MCF 10A (cell line): ENCODE results near the gene SUCLG2. TPM values are rescaled to one million over a fixed set of nuclear protein-coding genes. Genes with fewer than 3 reads are reported as not detected.

Experiments used
- BruUV-seq: library from RNA; stranded (reverse); fragments of 400-500 nt; replicated peaks from 2 replicates; lab custom pipeline; 2021; lab: Mats Ljungman, UMichigan
- CTCF ChIA-PET: fragments of 300-600 bp; sonication (Branson Sonifier 250); formaldehyde crosslinking; extraction: SDS; loops from one replicate; lab custom pipeline; 2021; ENCODE audit warnings: antibody characterized with exemption, inconsistent platforms; lab: Yijun Ruan, JAX
- POLR2A ChIA-PET: fragments of 300-600, 350-650 bp; sonication (Branson Sonifier 250); formaldehyde crosslinking; extraction: SDS; loops from one replicate; lab custom pipeline; 2020; ENCODE audit warnings: antibody characterized with exemption, inconsistent platforms; lab: Yijun Ruan, JAX
- DNase-seq: peaks from one replicate; pipeline ENCODE4 v3.0.0-alpha.2; 2018; ENCODE audit not compliant: unreplicated experiment
- H3K27ac Mint-ChIP-seq: one replicate; pipeline ENCODE4 v1.8.0; 2022; ENCODE audit warnings: mild to moderate bottlenecking, low read depth, mixed read lengths; ENCODE audit not compliant: unreplicated experiment
- H3K27me3 Mint-ChIP-seq: one replicate; pipeline ENCODE4 v1.8.0; 2022; ENCODE audit warnings: mixed read lengths; ENCODE audit not compliant: insufficient read depth, unreplicated experiment
- H3K36me3 Mint-ChIP-seq: one replicate; pipeline ENCODE4 v1.8.0; 2022; ENCODE audit warnings: mild to moderate bottlenecking, moderate library complexity, mixed read lengths; ENCODE audit not compliant: insufficient read depth, unreplicated experiment
- H3K4me1 Mint-ChIP-seq: one replicate; pipeline ENCODE4 v1.8.0; 2022; ENCODE audit warnings: mixed read lengths; ENCODE audit not compliant: insufficient read depth, unreplicated experiment
- H3K4me3 Mint-ChIP-seq: one replicate; pipeline ENCODE4 v1.8.0; 2022; ENCODE audit warnings: mild to moderate bottlenecking, moderate library complexity, mixed read lengths; ENCODE audit not compliant: unreplicated experiment
- H3K9me3 Mint-ChIP-seq: one replicate; pipeline ENCODE4 v1.8.0; 2022; ENCODE audit warnings: mixed read lengths; ENCODE audit not compliant: unreplicated experiment
- CTCF ChIP-seq: fragments of 200-600 bp; IDR thresholded peaks from one replicate; pipeline ENCODE4 v1.8.0; 2022; ENCODE audit warnings: antibody characterized with exemption, mild to moderate bottlenecking; ENCODE audit not compliant: unreplicated experiment
- intact Hi-C: fragments of 100-400 bp; cut with micrococcal nuclease; formaldehyde crosslinking; loops from 2 replicates; pipeline ENCODE4 v1.14.1; 2022
- total RNA-seq: library from RNA; stranded (reverse); gene quantifications from 2 replicates; pipeline ENCODE4 v1.2.3, GENCODE V29; 2022

The SUCLG2 gene
- total RNA-seq, 1 experiment from 2014 or later = 55.6 TPM

- Mint-ChIP-seq H3K27me3 (no peaks in the 10 kb centered on the region), H3K4me3 (no peak overlapping the region), H3K27ac (no peak overlapping the region), H3K4me1 (no peaks in the 10 kb centered on the region), H3K9me3 (peaks cover 7% of the 10 kb centered on the region), H3K36me3 (no peaks in the 10 kb centered on the region)
- TF ChIP-seq CTCF = no peak
- intact Hi-C loops = no loop called here
- POLR2A ChIA-PET = no interaction called here
- CTCF ChIA-PET = interaction anchor here (0.5 kb wide), 1 partner anchor 47 kb away, joined by 3 read pairs; no protein-coding TSS in a partner anchor
- no TSS peak for BruUV-seq
- no peak for DNase-seq
Observed at GRCh38 chr3:67688231-67688630, 33.8 kb upstream of the SUCLG2 start.

GRCh38 chr3:67686069-67686468 is 31.7 kb upstream of the SUCLG2 start:
- H3K36me3 Mint-ChIP-seq = no peaks in the 10 kb centered on the region
- intact Hi-C loops = no loop called here
- H3K9me3 Mint-ChIP-seq = peaks cover 7% of the 10 kb centered on the region
- H3K27me3 Mint-ChIP-seq = no peaks in the 10 kb centered on the region
- CTCF ChIA-PET = no interaction called here
- no TSS peak for BruUV-seq
- no peaks in the 10 kb centered on the region for H3K4me1 Mint-ChIP-seq
- no peak overlapping the region for H3K4me3 Mint-ChIP-seq
- no peak for DNase-seq
- POLR2A ChIA-PET = no interaction called here
- no peak for TF ChIP-seq CTCF
- H3K27ac Mint-ChIP-seq = no peak overlapping the region

- intact Hi-C loops = no loop called here
- ChIA-PET POLR2A (no interaction called here), CTCF (no interaction called here)
- Mint-ChIP-seq H3K27me3 (no peaks in the 10 kb centered on the region), H3K36me3 (no peaks in the 10 kb centered on the region), H3K4me1 (no peaks in the 10 kb centered on the region), H3K4me3 (no peak overlapping the region), H3K9me3 (peaks cover 1% of the 10 kb centered on the region), H3K27ac (no peak overlapping the region)
- no peak for DNase-seq
- TF ChIP-seq CTCF = no peak
- BruUV-seq = no TSS peak
Observed at GRCh38 chr3:67685499-67685898, 31.1 kb upstream of the SUCLG2 start.

- BruUV-seq = no TSS peak
Observed at GRCh38 chr3:67684211-67684610, 29.8 kb upstream of the SUCLG2 start.

More at GRCh38 chr3:67684211-67684610, 29.8 kb upstream of the SUCLG2 start:
- no peak overlapping the region for H3K4me3 Mint-ChIP-seq
- H3K27ac Mint-ChIP-seq = no peak overlapping the region
- ChIA-PET CTCF (interaction anchor here (0.8 to 1.3 kb wide), 3 partner anchors 16 to 574 kb away, joined by 3 to 4 read pairs (median 3); no protein-coding TSS in a partner anchor), POLR2A (no interaction called here)
- H3K36me3 Mint-ChIP-seq = no peaks in the 10 kb centered on the region
- intact Hi-C loops = no loop called here
- no peaks in the 10 kb centered on the region for H3K9me3 Mint-ChIP-seq
- H3K27me3 Mint-ChIP-seq = no peaks in the 10 kb centered on the region
- no peak for TF ChIP-seq CTCF
- no peak for DNase-seq
- no peaks in the 10 kb centered on the region for H3K4me1 Mint-ChIP-seq
